T-cell (primary cell): ENCODE results near the gene FOXA3. TPM values are rescaled to one million over a fixed set of nuclear protein-coding genes. Genes with fewer than 3 reads are reported as not detected.

Experiments used
- ATAC-seq, 4 experiments: fragments of 200-7000 bp in 3 of 4; fragments of 150-1000 bp in 1 of 4; cut with Tn5 transposase; replicated peaks in 1 of 4; 1 replicate in 3 of 4; 2 replicates in 1 of 4; pipeline ENCODE4 v1.10.0; 2021; ENCODE audit warnings: moderate library complexity in 3 of 4, mild to moderate bottlenecking in 2 of 4, moderate number of reproducible peaks in 1 of 4
- CTCF ChIA-PET, 2 donors: fragments of 300-600 bp; sonication (Branson Sonifier 250); formaldehyde crosslinking; loops; one replicate each; lab custom pipeline; 2022; ENCODE audit warnings: antibody characterized with exemption in 2 of 2; lab: Charles Lee
- POLR2A ChIA-PET, 2 donors: fragments of 300-600 bp; sonication (Branson Sonifier 250); formaldehyde crosslinking; loops; one replicate each; lab custom pipeline; 2022; ENCODE audit warnings: antibody characterized with exemption in 2 of 2; lab: Charles Lee
- DNase-seq, 35 experiments: peaks; one replicate each; pipeline versions ENCODE4 v3.0.0 to v3.0.0-alpha.2; 2013 to 2023
- H3K27ac ChIP-seq: one replicate; pipeline ENCODE4 v1.5.1; 2013; ENCODE audit warnings: low read length
- H3K27me3 ChIP-seq, 2 experiments: replicated peaks in 1 of 2; 1 replicate in 1 of 2; 2 replicates in 1 of 2; pipeline versions ENCODE4 v1.6.1 to v1.7.0; 2013; ENCODE audit warnings: low read length in 1 of 2, mixed read lengths in 1 of 2; ENCODE audit not compliant: control insufficient read depth in 2 of 2, insufficient read depth in 2 of 2; ENCODE audit errors: extremely low read depth in 1 of 2
- H3K36me3 ChIP-seq, 2 donors: 1 replicate in 1 of 2; 2 replicates in 1 of 2; pipeline versions ENCODE4 v1.6.1 to v1.7.0; 2013; ENCODE audit warnings: low read length in 1 of 2; ENCODE audit not compliant: control insufficient read depth in 2 of 2, insufficient read depth in 1 of 2; ENCODE audit errors: extremely low read depth in 1 of 2
- H3K4me1 ChIP-seq, 2 experiments: 1 replicate in 1 of 2; 2 replicates in 1 of 2; pipeline versions ENCODE4 v1.6.1 to v1.7.0; 2013; ENCODE audit warnings: low read length in 2 of 2, mixed read lengths in 1 of 2; ENCODE audit not compliant: insufficient read depth in 2 of 2, control insufficient read depth in 1 of 2; ENCODE audit errors: extremely low read depth in 1 of 2
- H3K4me3 ChIP-seq, 2 donors: 1 replicate in 1 of 2; 2 replicates in 1 of 2; pipeline versions ENCODE4 v1.5.1 to v1.7.0; 2013; ENCODE audit warnings: mild to moderate bottlenecking in 2 of 2, low read length in 1 of 2, moderate library complexity in 1 of 2; ENCODE audit not compliant: control insufficient read depth in 1 of 2; ENCODE audit errors: extremely low read depth in 1 of 2
- H3K9me3 ChIP-seq: 2 replicates; pipeline ENCODE4 v1.7.0; 2013
- H3K27ac Mint-ChIP-seq, 2 donors: one replicate each; pipeline ENCODE4 v1.8.0; 2020 to 2021; ENCODE audit warnings: mild to moderate bottlenecking in 2 of 2, mixed read lengths in 2 of 2
- H3K27me3 Mint-ChIP-seq, 2 donors: one replicate each; pipeline ENCODE4 v1.8.0; 2021 to 2022; ENCODE audit warnings: mixed read lengths in 2 of 2
- H3K36me3 Mint-ChIP-seq: one replicate; pipeline ENCODE4 v1.8.0; 2021; ENCODE audit warnings: mixed read lengths
- H3K4me1 Mint-ChIP-seq, 3 donors: one replicate each; pipeline ENCODE4 v1.8.0; 2020 to 2022; ENCODE audit warnings: mixed read lengths in 3 of 3, mild to moderate bottlenecking in 1 of 3
- H3K4me3 Mint-ChIP-seq, 3 donors: one replicate each; pipeline ENCODE4 v1.8.0; 2020 to 2022; ENCODE audit warnings: mild to moderate bottlenecking in 3 of 3, mixed read lengths in 3 of 3, moderate library complexity in 3 of 3
- H3K9me3 Mint-ChIP-seq, 3 donors: one replicate each; pipeline ENCODE4 v1.8.0; 2020 to 2022; ENCODE audit warnings: mixed read lengths in 3 of 3
- WGBS: methylation state at CpG from one replicate; pipeline ENCODE4 v1.1.5; 2013; ENCODE audit warnings: missing lambda C conversion rate; ENCODE audit not compliant: insufficient coverage; 5-methylcytosine and 5-hydroxymethylcytosine counted together
- total RNA-seq, 35 experiments: library from RNA in 6 of 35; stranded (reverse) in 6 of 35; fragments of 120-200 nt in 1 of 35; gene quantifications; one replicate each; pipeline versions ENCODE4 v1.2.1 to v1.2.4 and lab custom pipeline; 2013 to 2026

The FOXA3 gene
- total RNA-seq, 5 donors from 2014 or later (not counting 1 experiment from before 2014, with no cell fraction given) = 0.16 TPM; not detected in 4

DNA sequence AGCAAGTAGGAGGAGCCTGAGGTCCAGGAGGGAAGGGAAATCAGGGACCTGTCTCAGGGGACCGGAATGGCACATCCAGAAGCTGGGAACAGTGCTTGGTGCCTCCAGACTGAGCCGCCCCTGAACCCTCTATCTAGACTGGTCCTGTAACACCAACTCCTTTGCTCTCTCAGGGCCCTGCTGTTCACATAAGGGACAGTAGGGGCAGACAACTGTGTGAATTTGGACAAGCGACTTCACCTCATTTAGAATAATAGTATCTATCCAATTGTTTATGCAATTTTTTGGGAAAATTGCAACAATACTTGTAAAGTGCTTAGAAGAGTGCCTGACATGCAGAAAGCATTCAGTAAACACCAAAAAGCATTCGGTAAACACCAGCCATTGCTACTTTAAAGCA is 15.2 kb upstream of the FOXA3 start:
- no peaks in the 10 kb centered on the region for H3K27me3 ChIP-seq
- H3K4me3 Mint-ChIP-seq = no peak overlapping the region
- H3K27ac ChIP-seq = no peak overlapping the region
- H3K27me3 Mint-ChIP-seq = no peaks in the 10 kb centered on the region
- no peaks in the 10 kb centered on the region for H3K9me3 ChIP-seq
- no peaks in the 10 kb centered on the region for H3K4me1 ChIP-seq
- 100% methylated on average over 1 of the region's 4 CpGs for WGBS
- no peaks in the 10 kb centered on the region for H3K9me3 Mint-ChIP-seq
- no peak for DNase-seq
- H3K36me3 Mint-ChIP-seq = peaks cover 58% of the 10 kb centered on the region
- ChIA-PET CTCF (no interaction called here), POLR2A (no interaction called here)
- H3K4me1 Mint-ChIP-seq = peaks cover 0 to 2% (median 1%) of the 10 kb centered on the region in 3 donors
- no peak for ATAC-seq
- peaks cover 15 to 89% of the 10 kb centered on the region in 2 donors for H3K36me3 ChIP-seq
- H3K27ac Mint-ChIP-seq = no peak overlapping the region
- H3K4me3 ChIP-seq = no peak overlapping the region

DNA sequence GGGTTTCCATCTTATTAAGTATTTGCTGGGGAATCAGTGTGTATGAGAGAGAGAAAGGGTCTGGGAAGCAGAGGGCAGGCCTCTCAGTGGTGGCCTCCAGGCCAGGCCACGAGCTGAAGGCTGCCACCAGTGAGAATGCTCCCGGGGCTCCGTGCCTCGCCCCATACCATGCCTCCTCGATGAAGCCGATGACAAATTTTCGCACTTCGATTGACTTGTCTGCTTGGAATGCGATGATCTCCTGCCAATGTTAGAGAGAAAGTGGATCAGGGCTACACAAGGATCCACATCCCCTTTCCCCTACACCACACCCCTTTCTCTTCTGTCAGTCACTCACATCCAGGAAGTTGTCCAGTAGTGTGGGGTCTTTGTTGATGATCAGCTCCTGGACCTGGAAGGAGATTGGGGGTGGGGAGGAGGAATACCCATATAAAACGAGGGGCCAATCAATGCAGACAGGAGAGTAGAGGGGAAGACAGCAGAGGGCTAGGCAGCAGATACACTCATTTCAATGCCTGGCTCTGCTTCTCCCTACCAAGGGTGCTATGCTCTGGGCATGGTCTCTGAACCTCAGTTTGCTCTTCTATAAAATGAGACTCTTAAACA is 11.9 kb upstream of the FOXA3 start:
- Mint-ChIP-seq H3K36me3 (peaks cover 40% of the 10 kb centered on the region), H3K27me3 (no peaks in the 10 kb centered on the region), H3K4me3 (no peak overlapping the region), H3K4me1 (peaks cover 0 to 11% (median 8%) of the 10 kb centered on the region in 3 donors), H3K9me3 (no peaks in the 10 kb centered on the region), H3K27ac (no peak overlapping the region)
- no peak overlapping the region for H3K27ac ChIP-seq
- WGBS = 100% methylated on average over 2 of the region's 10 CpGs
- ATAC-seq (no peak), DNase-seq (no peak)
- H3K4me3 ChIP-seq = no peak overlapping the region
- ChIA-PET CTCF (no interaction called here), POLR2A (no interaction called here)
- H3K4me1 ChIP-seq = peaks cover 0 to 2% of the 10 kb centered on the region in 2 experiments
- peaks cover 17 to 68% of the 10 kb centered on the region in 2 donors for H3K36me3 ChIP-seq
- H3K9me3 ChIP-seq = no peaks in the 10 kb centered on the region
- H3K27me3 ChIP-seq = no peaks in the 10 kb centered on the region

DNA sequence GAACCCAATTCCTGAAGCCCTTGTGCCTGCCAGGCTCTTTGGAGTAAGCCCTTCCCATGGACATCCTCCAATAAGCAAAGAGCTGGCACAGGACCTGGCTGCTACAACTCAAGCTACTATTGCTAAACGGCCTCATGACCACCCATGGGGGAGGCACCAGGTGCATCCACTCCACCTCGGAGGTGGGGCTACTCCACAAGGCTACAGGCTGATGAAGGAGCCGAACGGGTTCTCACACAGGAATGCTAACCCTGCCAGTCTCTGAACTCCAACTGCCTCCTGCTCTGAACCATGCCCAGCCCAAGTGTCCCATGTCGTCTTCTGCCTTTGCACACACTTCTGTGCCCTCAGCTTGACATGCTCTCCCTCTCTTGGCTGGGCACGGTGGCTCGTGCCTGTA is 11.1 kb upstream of the FOXA3 start:
- Histone ChIP-seq H3K4me3 (no peak overlapping the region), H3K36me3 (peaks cover 11 to 62% of the 10 kb centered on the region in 2 donors), H3K9me3 (no peaks in the 10 kb centered on the region), H3K27ac (no peak overlapping the region), H3K4me1 (peaks cover 0 to 2% of the 10 kb centered on the region in 2 experiments), H3K27me3 (no peaks in the 10 kb centered on the region)
- H3K4me3 Mint-ChIP-seq = no peak overlapping the region
- no peaks in the 10 kb centered on the region for H3K27me3 Mint-ChIP-seq
- peaks cover 33% of the 10 kb centered on the region for H3K36me3 Mint-ChIP-seq
- DNase-seq = no peak
- ChIA-PET POLR2A (no interaction called here), CTCF (no interaction called here)
- peaks cover under 1 to 11% (median 9%) of the 10 kb centered on the region in 3 donors for H3K4me1 Mint-ChIP-seq
- H3K9me3 Mint-ChIP-seq = no peaks in the 10 kb centered on the region
- no peak for ATAC-seq
- 91% methylated on average over 5 of the region's 7 CpGs for WGBS
- no peak overlapping the region for H3K27ac Mint-ChIP-seq

DNA sequence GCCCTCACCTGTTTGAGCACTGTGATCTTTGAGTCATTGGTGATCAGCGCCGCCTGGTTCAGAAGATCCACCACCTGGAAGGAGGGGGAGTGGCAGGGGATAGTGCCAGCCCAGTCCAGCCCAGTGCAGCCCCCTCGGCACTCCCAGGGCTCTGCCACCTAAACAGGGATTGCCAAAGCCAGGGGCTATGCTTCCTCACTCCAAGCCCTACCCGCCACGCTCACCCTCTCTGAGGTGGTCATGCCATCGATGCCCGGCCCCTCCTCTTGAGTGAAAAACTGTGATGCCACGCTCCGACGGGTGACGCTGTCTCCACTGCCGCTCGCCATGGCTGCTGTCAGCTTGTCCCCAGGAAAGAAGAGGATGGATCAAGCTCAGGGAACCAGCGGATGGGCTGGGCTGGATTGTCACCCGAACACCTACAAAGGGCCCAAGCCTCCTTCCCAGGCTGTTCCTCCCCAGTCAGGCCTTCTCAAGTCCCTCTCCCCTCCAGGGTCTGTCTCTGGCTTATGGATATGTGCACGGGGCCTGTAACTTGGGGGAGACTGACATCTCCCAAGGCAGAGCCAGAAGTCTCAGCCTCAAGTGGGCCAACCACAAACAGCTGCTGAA is 9.9 kb upstream of the FOXA3 start:
- Histone ChIP-seq H3K9me3 (no peaks in the 10 kb centered on the region), H3K4me1 (peaks cover 0 to 2% of the 10 kb centered on the region in 2 experiments), H3K27me3 (no peaks in the 10 kb centered on the region), H3K27ac (no peak overlapping the region), H3K36me3 (peaks cover 2 to 58% of the 10 kb centered on the region in 2 donors), H3K4me3 (no peak overlapping the region)
- Mint-ChIP-seq H3K4me1 (peaks cover 6 to 13% (median 11%) of the 10 kb centered on the region in 3 donors), H3K9me3 (no peaks in the 10 kb centered on the region), H3K27me3 (no peaks in the 10 kb centered on the region), H3K4me3 (no peak overlapping the region), H3K27ac (no peak overlapping the region), H3K36me3 (peaks cover 35% of the 10 kb centered on the region)
- DNase-seq = no peak
- POLR2A ChIA-PET = interaction anchor here in 1 of 2 donors (0.7 kb wide), 1 partner anchor 121 kb away, joined by 7 read pairs; the partner anchor contains the start of gene MEIOSIN
- WGBS = 98% methylated on average over 15 of the region's 16 CpGs
- no peak for ATAC-seq
- CTCF ChIA-PET = interaction anchor here in 1 of 2 donors (0.8 kb wide), 1 partner anchor 10 kb away, joined by 3 read pairs; no protein-coding TSS in a partner anchor

DNA sequence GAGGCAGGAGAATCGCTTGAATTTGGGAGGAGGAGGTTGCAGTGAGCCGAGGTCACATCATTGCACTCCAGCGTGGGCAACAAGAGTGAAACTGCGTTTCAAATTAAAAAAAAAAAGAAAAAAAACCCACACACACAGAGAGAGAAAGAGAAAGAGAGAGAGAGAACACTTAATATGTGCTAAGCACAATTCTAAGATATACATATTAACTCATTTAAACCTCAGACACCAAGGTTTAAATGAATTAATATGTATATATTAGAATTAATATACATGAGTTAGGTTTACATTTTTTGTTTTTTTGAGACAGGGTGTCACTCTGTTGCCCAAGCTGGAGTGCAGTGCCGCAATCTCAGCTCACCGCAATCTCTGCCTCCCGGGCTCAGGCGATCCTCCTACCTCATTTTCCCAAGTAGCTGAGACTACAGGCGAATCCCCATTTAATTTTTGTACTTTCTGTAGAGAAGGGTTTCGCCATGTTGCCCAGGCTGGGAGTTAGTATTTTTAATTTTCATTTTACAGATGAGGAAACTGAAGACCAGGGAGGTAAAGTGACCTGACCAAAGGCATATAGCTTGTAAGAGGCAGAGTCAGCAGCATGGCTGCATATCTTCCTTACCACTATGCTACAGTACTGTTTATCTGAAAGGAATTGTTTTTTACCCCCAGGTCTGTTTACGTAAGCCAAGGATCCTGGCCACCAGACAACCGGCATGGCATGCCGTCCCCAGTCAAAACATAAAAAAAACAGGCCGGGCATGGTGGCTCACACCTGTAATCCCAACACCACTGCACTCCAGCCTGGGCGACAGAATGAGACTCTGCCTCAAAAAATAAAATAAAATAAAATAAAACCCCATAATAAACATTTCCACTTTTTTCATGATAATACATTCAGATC is 3.5 kb upstream of the FOXA3 start:
- no peak overlapping the region for H3K4me3 ChIP-seq
- WGBS = 100% methylated on average over 1 of the region's 15 CpGs
- no peak overlapping the region for H3K27ac ChIP-seq
- H3K27me3 Mint-ChIP-seq = peaks cover 12 to 16% of the 10 kb centered on the region in 2 donors
- no peaks in the 10 kb centered on the region for H3K9me3 ChIP-seq
- peaks cover 8% of the 10 kb centered on the region for H3K36me3 Mint-ChIP-seq
- peaks cover 0 to 20% of the 10 kb centered on the region in 2 experiments for H3K27me3 ChIP-seq
- peak overlapping the region in 2 of 3 donors; percentile 92 to 99 for H3K4me3 Mint-ChIP-seq
- peaks cover 0 to 22% of the 10 kb centered on the region in 2 donors for H3K36me3 ChIP-seq
- ChIA-PET POLR2A (interaction anchor here in 1 of 2 donors (0.7 kb wide), 1 partner anchor 298 kb away, joined by 12 read pairs; no protein-coding TSS in a partner anchor), CTCF (interaction anchor here in 1 of 2 donors (0.5 to 0.6 kb wide), 2 partner anchors 42 to 128 kb away, joined by 3 to 4 read pairs; no protein-coding TSS in a partner anchor)
- peak overlapping the region in 1 of 2 donors; percentile 39 for H3K27ac Mint-ChIP-seq
- H3K9me3 Mint-ChIP-seq = no peaks in the 10 kb centered on the region
- peaks cover 0 to 32% of the 10 kb centered on the region in 2 experiments for H3K4me1 ChIP-seq
- DNase-seq (no peak), ATAC-seq (no peak)
- peaks cover 31 to 43% (median 39%) of the 10 kb centered on the region in 3 donors for H3K4me1 Mint-ChIP-seq

DNA sequence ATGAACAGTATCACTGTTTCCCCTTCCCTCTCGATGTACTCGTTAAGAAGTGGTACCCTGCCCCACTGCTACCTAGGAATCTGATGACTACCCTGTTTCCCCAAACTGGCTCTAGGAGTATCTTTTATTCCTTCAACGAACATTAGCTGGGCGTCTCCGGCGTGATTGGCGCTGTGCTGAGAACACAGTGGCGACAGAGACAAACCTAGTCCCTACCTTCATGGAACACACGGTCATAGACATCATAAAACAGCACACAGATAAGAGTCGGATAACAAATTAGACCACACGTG is 1.9 kb upstream of the FOXA3 start:
- peak overlapping the region; percentile 90 to 95 for H3K4me3 ChIP-seq
- H3K4me1 Mint-ChIP-seq = peaks cover 23 to 43% (median 33%) of the 10 kb centered on the region in 3 donors

More for the DNA sequence above, 1.9 kb upstream of the FOXA3 start:
- Histone ChIP-seq H3K27ac (peak overlapping the region; percentile 86), H3K4me1 (peaks cover 0 to 32% of the 10 kb centered on the region in 2 experiments), H3K9me3 (no peaks in the 10 kb centered on the region), H3K36me3 (peaks cover 0 to 19% of the 10 kb centered on the region in 2 donors), H3K27me3 (peaks cover 0 to 26% of the 10 kb centered on the region in 2 experiments)
- no peak for DNase-seq
- ATAC-seq = no peak
- ChIA-PET CTCF (no interaction called here), POLR2A (no interaction called here)
- Mint-ChIP-seq H3K36me3 (peaks cover 8% of the 10 kb centered on the region), H3K4me3 (peak overlapping the region; percentile 92 to 99 (median 95)), H3K27me3 (peaks cover 15 to 18% of the 10 kb centered on the region in 2 donors), H3K27ac (peak overlapping the region; percentile 70 to 91), H3K9me3 (no peaks in the 10 kb centered on the region)
- WGBS = 4% methylated on average over 10 of the region's 11 CpGs
